Osteoblast (primary cell): ENCODE data around the gene ATP11A. TPM values are rescaled to one million over a fixed set of nuclear protein-coding genes. Genes with fewer than 3 reads are reported as not detected.

Experiments used
- DNase-seq: peaks from one replicate; pipeline ENCODE4 v3.0.0; 2011; ENCODE audit warnings: low spot score, mixed read lengths; ENCODE audit not compliant: insufficient read length; ENCODE audit errors: missing footprints
- H2AFZ ChIP-seq: 2 replicates; pipeline ENCODE4 v1.6.0; 2011; ENCODE audit warnings: mild to moderate bottlenecking, low read length
- H3K27ac ChIP-seq: 2 replicates; pipeline ENCODE4 v1.5.1; 2011; ENCODE audit warnings: mild to moderate bottlenecking, low read depth, low read length, moderate library complexity
- H3K27me3 ChIP-seq: 2 replicates; pipeline ENCODE4 v1.6.0; 2012; ENCODE audit warnings: mild to moderate bottlenecking, control low read depth, inconsistent platforms, low read length, moderate library complexity; ENCODE audit not compliant: insufficient read depth
- H3K36me3 ChIP-seq: 2 replicates; pipeline ENCODE4 v1.5.1; 2011; ENCODE audit warnings: mild to moderate bottlenecking, low read length, control low read depth, moderate library complexity; ENCODE audit not compliant: insufficient read depth
- H3K4me1 ChIP-seq: 2 replicates; pipeline ENCODE4 v1.5.1; 2011; ENCODE audit warnings: mild to moderate bottlenecking, low read length, control low read depth, moderate library complexity; ENCODE audit not compliant: insufficient read depth
- H3K4me2 ChIP-seq: 2 replicates; pipeline ENCODE4 v1.6.0; 2011; ENCODE audit warnings: mild to moderate bottlenecking, low read length; ENCODE audit not compliant: insufficient read depth
- H3K4me3 ChIP-seq: fragments of 200-600 bp; sonication (generic); 3 replicates; pipeline ENCODE4 v1.5.1; 2012; ENCODE audit warnings: mild to moderate bottlenecking, low read length, inconsistent platforms; ENCODE audit not compliant: insufficient read depth
- H3K79me2 ChIP-seq: 2 replicates; pipeline ENCODE4 v1.6.0; 2012; ENCODE audit warnings: mild to moderate bottlenecking, low read length, control low read depth, inconsistent platforms; ENCODE audit not compliant: insufficient read depth
- H3K9me3 ChIP-seq: 2 replicates; pipeline ENCODE4 v1.5.1; 2011; ENCODE audit warnings: low read depth, low read length, control low read depth
- H4K20me1 ChIP-seq: 2 replicates; pipeline ENCODE4 v1.6.0; 2012; ENCODE audit warnings: mild to moderate bottlenecking, low read length, control low read depth; ENCODE audit not compliant: insufficient read depth
- total RNA-seq: library from RNA; depleted of rRNA; stranded (reverse); fragments of >200 nt; gene quantifications from 2 replicates; pipeline ENCODE4 v1.2.3, GENCODE V29; 2012
- TF ChIP-seq, protein P1 (sequence below): IDR thresholded peaks from 2 replicates; pipeline ENCODE4 v1.5.1; 2011; ENCODE audit warnings: mild to moderate bottlenecking, low read depth, low read length, moderate library complexity; ENCODE audit errors: extremely low read depth

ATP11A gene
- total RNA-seq, 1 donor, result 7.6 TPM

- Histone ChIP-seq H2AFZ (no peak overlapping the region), H3K27me3 (peaks cover 30% of the 10 kb centered on the region), H3K36me3 (no peaks in the 10 kb centered on the region), H3K9me3 (peaks cover 5% of the 10 kb centered on the region), H3K4me1 (no peaks in the 10 kb centered on the region), H3K4me3 (no peak overlapping the region), H4K20me1 (no peaks in the 10 kb centered on the region), H3K27ac (no peak overlapping the region), H3K79me2 (no peaks in the 10 kb centered on the region), H3K4me2 (no peak overlapping the region)
- TF ChIP-seq, protein P1, sequence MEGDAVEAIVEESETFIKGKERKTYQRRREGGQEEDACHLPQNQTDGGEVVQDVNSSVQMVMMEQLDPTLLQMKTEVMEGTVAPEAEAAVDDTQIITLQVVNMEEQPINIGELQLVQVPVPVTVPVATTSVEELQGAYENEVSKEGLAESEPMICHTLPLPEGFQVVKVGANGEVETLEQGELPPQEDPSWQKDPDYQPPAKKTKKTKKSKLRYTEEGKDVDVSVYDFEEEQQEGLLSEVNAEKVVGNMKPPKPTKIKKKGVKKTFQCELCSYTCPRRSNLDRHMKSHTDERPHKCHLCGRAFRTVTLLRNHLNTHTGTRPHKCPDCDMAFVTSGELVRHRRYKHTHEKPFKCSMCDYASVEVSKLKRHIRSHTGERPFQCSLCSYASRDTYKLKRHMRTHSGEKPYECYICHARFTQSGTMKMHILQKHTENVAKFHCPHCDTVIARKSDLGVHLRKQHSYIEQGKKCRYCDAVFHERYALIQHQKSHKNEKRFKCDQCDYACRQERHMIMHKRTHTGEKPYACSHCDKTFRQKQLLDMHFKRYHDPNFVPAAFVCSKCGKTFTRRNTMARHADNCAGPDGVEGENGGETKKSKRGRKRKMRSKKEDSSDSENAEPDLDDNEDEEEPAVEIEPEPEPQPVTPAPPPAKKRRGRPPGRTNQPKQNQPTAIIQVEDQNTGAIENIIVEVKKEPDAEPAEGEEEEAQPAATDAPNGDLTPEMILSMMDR, result no peak
- DNase-seq, result peak; percentile 26
Measured at GRCh38 chr13:112907871-112908331, 218.1 kb downstream of the ATP11A start.

GRCh38 chr13:112908342-112908741 lies 218.5 kb downstream of the ATP11A start:
- Histone ChIP-seq H3K4me3 (no peak overlapping the region), H3K9me3 (peaks cover 5% of the 10 kb centered on the region), H4K20me1 (no peaks in the 10 kb centered on the region), H3K4me1 (no peaks in the 10 kb centered on the region), H3K79me2 (no peaks in the 10 kb centered on the region), H3K36me3 (no peaks in the 10 kb centered on the region), H3K4me2 (no peak overlapping the region), H3K27ac (no peak overlapping the region), H3K27me3 (peaks cover 27% of the 10 kb centered on the region), H2AFZ (no peak overlapping the region)
- TF ChIP-seq, protein P1, result no peak
- DNase-seq, result peak; percentile 68

DNA sequence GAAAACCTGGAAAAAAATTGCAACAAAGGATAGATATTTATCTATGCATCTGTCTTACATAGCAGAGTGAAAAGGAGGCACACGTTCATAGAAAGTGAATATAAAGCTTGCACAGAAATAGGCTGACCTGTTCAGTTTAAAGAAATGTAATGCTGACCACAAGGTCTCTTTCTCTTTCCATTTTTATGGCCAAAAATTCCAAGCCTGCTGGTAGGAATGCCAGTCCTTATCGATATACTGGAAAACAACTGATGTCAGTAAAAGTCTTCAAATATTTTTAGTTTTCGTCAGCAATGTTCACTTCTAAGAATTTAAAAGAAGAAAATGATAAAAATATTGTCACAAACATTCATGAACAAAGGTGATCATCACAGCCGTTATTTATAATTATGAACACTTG lies 220.2 kb downstream of the ATP11A start:
- no peaks in the 10 kb centered on the region for H4K20me1 ChIP-seq
- peaks cover 2% of the 10 kb centered on the region for H3K9me3 ChIP-seq
- H3K4me1 ChIP-seq, result no peaks in the 10 kb centered on the region
- TF ChIP-seq, protein P1, result no peak
- H2AFZ ChIP-seq, result no peak overlapping the region
- peaks cover 42% of the 10 kb centered on the region for H3K27me3 ChIP-seq
- no peak overlapping the region for H3K4me2 ChIP-seq
- peak; percentile 79 for DNase-seq
- no peaks in the 10 kb centered on the region for H3K36me3 ChIP-seq
- H3K4me3 ChIP-seq, result no peak overlapping the region
- H3K79me2 ChIP-seq, result no peaks in the 10 kb centered on the region
- H3K27ac ChIP-seq, result no peak overlapping the region

DNA sequence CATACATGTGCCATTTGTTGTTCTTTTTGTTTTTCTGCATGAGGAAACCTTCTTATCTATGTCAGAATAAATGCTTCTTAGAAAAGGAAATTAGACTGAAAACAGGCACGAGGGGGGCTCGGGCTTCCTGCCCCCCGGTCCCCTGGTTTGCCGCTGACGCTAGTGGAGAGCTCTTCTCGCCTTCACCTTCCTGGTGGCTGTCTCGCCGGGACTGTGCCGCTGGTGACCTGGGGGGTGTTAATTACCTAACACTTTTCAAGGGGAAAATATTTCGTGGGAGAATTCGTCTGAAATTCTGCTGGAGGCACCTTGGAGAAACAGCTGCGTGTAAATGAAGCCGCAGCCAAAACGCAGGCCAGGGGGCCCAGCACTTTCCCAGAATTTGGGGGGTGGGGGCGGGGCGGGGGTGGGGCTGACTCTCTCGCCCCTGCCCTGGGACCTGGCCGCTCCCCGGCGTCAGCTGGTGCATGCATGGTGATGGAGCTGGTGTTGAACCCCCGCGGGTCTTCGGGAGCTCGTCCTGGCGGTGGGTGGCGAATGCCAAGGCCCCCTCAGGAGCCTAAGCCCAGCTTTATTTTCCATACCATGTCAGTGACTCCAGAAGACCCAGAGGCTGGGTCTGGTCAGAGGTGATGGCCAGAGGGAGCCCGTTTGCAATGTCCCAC lies 220.9 kb downstream of the ATP11A start:
- peaks cover 42% of the 10 kb centered on the region for H3K27me3 ChIP-seq
- no peaks in the 10 kb centered on the region for H3K9me3 ChIP-seq

More for the DNA sequence above, 220.9 kb downstream of the ATP11A start:
- Histone ChIP-seq H3K4me3 (no peak overlapping the region), H3K4me2 (no peak overlapping the region), H3K79me2 (no peaks in the 10 kb centered on the region), H2AFZ (no peak overlapping the region), H3K4me1 (no peaks in the 10 kb centered on the region), H4K20me1 (no peaks in the 10 kb centered on the region), H3K36me3 (no peaks in the 10 kb centered on the region), H3K27ac (no peak overlapping the region)
- no peak for DNase-seq
- TF ChIP-seq, protein P1, result no peak
